HG03135 (cell line): Measurements from ENCODE around the gene TMSB4X.
A peak's percentile ranks its signal among the peaks of the same experiment; 100 is the strongest.
"Not testable (repeated sequence)": the region's sequence is repeated elsewhere in the genome, so short reads cannot be mapped to it uniquely, and the experiment has no call there.

Experiments
- ATAC-seq: cut with Tn5 transposase; IDR thresholded peaks from one replicate; pipeline ENCODE4 v1.9.1; 2021; ENCODE audit warnings: mild to moderate bottlenecking, moderate library complexity; ENCODE audit not compliant: unreplicated experiment

Gene TMSB4X

DNA sequence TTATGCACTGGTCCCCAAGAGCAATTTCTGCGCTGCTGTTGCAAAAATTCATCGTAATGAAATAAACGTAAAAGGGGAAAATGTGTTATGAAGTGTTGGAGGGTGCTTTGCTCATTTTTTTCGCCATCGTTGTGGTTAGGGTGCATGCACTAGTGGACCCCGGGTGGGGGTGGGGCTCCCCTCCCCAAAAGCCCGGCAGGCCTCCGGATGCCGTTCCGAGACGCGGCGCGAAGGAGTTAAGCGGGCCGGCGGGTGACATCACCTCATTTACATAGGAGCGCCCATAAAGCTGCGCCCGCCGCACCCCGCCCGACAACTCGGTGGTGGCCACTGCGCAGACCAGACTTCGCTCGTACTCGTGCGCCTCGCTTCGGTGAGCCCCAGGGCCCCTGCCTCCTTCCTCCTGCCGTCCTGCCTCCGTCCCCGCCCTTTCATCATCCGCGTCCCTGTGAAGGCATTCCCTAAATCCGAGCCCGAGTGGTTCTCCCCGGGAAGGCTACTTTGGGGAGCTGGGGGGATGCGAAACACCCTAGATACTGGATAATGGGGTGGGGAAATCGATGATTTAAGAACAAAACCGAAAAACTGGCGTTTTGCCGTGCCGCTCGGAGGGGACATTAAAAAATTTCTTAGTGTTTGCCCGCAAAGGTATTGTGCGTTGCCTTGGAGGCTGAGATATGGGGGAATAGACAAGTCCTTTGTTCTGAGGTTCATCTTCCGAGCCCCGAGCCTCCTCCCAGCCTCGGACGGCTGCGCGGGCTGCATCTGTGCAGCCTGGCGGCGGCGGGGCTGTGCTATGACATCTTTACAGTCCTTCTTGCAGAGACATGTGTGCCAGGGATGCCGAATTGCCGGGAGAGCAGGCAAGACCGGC lies at the start of gene TMSB4X:
Gene TMSB4X (plus strand): TSS at position 315 of the 874 bp plus-strand sequence.
- peak; percentile 39 for ATAC-seq

DNA sequence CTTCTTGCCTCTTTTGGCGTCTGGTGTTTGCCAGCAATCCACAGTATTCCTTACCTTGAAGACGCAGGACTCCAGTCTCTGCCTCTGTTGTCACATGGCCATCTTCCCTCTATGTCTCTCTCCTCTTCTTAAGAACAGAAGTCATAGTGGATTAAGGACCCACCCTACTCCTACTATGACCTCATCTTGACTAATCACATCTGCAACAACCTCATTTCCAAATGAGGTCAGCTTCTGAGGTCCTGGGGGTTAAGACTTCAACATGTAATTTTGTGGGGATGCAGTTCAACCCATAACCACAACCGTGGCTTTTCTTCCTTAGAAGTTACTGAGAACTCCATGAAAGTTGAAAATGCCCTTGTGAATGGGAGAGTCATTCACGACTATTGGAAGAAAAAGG lies 45.2 kb upstream of the TMSB4X start:
- ATAC-seq = no peak

DNA sequence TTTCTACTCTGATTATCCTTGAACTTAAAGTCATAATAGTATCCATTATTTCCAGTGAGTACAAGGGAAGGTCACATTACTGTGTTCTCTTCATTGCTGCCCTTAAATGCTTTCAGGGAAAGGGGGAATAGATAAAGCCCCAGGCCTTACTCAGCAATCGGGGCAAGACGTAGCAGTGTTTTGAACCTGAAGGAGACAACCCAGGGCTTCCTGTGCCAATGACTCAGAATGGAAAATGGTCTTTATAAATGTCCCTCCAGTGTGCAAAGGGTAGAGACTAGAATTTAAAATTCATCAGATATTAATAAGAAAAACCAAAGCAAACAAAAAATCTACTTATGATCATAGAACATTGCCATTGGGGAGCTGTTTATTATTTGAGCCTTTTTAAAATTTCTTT lies 44.8 kb upstream of the TMSB4X start:
- ATAC-seq = no peak

DNA sequence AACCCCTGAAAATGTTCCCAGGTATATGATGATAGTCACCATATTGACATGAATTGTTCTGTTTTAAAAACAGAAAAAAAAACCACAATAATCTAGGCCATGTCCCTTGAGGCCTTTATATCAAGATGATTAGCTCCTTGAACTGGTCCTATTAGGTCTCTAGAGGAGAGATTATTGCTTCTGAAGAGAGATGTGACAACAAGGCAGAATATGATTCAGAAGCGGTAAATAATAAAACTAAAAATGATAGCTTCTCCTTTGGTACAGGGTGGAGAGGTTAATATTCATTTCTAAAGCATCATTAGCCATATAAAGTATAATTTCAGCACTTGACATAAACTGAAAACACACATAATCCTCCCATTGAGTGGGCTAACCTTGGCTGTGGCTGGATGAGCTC lies 42.7 kb upstream of the TMSB4X start:
- no peak for ATAC-seq

DNA sequence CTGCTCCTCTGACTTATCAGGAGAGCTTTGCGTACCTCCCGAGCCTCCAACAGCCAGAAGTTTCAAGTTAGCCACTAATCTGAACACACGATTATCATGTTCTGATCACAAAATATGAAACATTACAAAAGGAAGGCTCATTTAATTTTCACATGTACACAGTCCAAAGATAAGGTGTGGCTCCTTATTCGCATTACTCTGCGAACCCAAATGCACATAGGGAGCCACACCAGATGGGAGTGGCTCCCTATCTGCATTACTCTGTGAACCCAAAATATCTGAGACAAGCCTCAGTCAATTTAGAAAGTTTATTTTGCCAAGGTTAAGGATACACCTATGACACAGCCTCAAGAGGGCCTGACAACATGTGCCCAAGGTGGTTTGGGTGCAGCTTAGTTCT lies 40.1 kb upstream of the TMSB4X start:
- ATAC-seq = no peak

GRCh38 chrX:12936947-12937346 lies 38.0 kb upstream of the TMSB4X start:
- ATAC-seq = no peak

- not testable (repeated sequence) for ATAC-seq
Observed at GRCh38 chrX:12940471-12940870, 34.4 kb upstream of the TMSB4X start.

DNA sequence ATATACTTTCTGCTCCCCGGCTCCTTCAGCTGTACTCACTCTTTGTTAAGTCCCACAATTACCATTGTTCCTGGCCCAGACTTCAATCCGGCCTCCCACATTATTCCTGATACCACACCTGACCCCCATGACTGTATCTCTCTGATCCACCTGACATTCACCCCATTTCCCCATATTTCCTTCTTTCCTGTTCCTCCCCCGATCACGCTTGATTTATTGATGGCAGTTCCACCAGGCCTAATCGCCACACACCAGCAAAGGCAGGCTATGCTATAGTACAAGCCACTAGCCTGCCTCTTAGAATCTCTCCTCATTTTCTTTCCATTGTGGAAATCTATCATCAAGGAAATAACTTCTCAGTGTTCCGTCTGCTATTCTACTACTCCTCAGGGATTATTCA lies 31.3 kb upstream of the TMSB4X start:
- not testable (repeated sequence) for ATAC-seq

GRCh38 chrX:12944452-12944851 lies 30.5 kb upstream of the TMSB4X start:
- ATAC-seq = not testable (repeated sequence)

GRCh38 chrX:12945494-12945893 lies 29.4 kb upstream of the TMSB4X start:
- no peak for ATAC-seq

DNA sequence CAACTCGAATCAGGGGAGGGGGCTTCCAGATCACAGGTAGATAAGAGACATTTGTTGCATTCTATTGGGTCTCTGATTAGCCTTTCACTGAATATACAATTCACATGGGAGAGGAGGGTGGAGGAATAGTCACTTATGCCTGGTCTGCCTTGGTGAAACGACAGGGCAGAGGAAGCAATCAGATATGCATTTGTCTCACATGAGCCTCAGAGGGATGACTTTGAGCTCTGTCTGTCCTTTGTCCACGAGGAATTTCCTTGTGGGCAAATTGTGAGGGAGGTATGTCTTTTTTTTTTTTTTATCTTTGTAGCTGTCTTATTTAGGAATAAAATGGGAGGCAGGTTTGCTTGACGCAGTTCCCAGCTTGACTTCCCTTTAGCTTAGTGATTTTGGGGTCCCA lies 28.5 kb upstream of the TMSB4X start:
- ATAC-seq = no peak

- ATAC-seq = no peak
Observed at GRCh38 chrX:12946838-12947544, 27.9 kb upstream of the TMSB4X start.

DNA sequence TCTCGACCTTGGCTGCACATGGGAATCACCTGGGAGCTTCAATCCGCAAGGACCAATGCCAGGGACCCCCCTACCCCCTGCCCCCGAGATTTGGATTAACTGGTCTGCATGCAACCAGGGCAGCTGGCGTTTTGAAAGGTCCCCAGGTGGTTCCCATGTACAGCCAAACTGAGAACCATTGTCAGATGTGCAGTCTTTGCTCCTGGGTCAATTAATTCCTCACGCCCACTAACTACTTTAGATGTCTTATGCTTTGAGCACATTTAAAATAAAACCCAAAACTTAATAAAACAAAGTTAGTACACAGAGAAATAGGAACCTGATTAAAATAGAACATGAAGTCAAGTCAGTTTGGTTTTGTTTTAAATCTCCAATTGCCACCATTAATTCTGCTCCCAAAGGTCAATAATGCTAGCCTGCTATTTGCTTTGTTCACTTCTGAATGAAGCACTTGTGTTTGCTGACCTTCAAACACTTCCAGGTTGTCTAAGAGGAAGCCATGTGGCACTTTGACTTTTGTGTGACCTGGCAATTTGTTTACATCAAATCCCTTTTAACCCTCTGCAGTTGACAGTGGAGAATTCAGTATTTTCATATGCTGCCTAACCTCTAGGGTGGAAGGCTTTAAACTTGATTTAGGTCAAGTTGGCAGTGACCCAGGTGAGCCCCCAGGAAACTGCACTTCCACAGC lies 27.2 kb upstream of the TMSB4X start:
- ATAC-seq = no peak

- ATAC-seq = no peak
Observed at GRCh38 chrX:12948495-12948894, 26.4 kb upstream of the TMSB4X start.

DNA sequence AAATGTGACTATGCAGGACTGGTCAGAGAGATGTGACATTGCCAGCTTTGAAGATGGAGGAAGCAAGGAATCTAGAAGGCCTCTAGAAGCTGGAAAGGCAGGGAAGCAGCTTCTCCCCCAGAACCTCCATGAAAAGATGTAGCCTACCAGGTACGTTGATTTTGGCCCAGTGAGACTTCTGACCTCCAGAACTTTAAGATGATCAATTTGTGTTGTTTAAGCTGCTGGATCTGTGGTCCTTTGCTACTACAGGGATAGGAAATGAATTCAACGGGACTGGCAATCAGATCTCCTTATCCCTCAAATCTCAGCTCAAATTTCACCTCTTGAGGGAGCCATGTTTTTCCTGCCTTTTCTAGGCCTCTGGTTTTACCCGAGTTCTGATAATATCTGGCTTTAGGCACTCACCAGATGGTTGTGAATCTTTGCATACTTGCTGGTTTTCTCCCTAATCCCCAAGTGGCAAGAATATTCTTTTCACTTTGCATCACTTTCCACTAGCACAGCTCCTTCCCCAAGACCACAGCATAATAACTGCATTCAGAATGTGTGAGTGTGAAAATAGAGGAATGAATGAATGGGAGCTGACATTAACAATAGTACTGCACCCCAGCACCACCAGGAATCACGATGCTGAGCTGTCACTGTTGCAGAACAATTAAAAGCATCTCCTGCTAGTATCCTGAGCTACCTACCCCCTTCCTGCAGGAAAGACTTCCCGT lies 25.5 kb upstream of the TMSB4X start:
- ATAC-seq = no peak

GRCh38 chrX:12949927-12950656 lies 24.8 kb upstream of the TMSB4X start:
- ATAC-seq = peak; percentile 58

DNA sequence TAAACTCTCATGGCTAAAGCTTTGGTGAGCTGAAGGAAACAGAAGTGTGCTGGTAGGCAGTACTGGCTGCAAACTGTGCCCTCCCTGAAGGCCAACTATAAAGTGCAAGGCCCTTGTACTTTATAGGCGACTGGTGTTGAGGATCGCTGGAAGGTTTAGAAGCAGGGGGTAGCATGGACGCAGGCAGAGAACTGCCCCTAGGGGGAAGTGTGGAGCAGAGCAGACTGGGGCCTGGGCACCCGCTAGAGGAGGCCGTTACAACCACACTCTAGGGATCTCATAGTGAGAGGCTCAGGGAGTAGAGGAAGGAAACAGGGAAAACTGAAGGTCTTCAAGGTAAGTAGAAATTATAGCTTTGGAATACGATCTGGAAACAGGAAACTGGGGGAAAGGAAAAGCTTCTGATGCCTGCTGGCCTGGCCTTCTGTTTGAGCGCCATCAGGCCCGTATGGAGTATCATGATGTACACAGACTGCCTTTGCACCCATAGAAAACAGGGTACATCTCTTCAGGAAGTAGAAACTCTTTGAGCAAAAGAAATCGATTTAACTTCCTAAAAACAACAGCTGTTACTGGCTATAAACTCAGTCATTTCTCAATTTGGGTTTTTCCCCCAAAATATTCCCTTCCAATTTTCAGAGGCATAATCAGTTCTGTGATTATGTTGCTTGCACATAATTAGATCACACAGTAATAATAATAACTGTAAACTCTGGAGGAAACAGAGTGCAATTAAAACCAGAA lies 23.9 kb upstream of the TMSB4X start:
- peak; percentile 46 for ATAC-seq

GRCh38 chrX:12951595-12951975 lies 23.3 kb upstream of the TMSB4X start:
- no peak for ATAC-seq

- ATAC-seq = no peak
Observed at GRCh38 chrX:12953420-12953819, 21.5 kb upstream of the TMSB4X start.

DNA sequence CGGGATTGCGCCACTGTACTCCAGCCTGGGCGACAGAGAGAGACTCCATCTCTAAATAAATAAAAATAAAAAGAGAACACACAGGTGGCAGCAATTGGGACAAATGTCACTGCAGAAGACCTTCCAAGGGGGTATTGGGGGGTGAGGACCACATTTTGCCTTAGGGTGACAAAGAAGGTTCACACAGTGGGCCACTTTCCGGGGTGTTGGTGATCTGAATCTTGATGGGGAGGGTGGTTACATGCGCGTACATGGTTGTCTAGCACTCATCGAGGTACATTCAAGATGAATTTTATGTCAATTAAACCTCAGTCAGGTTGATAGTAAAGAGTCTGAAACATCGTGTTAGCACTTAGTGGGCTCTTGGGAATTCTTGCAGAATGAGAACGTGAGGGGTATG lies 20.5 kb upstream of the TMSB4X start:
- no peak for ATAC-seq
